ENCODE measurements around the gene SAPCD1. TPM values are rescaled to one million over a fixed set of nuclear protein-coding genes. Genes with fewer than 3 reads are reported as not detected.

Gene SAPCD1
- total and polyA plus RNA-seq, 10 of the 15 experiments (the other 5 are each of a cell fraction or from before 2014, with no cell fraction given) = 1.6 to 13.0 (median 5.4) TPM

- TF ChIP-seq PBX3 (IDR thresholded peaks at IDR 0.05; ENCODE audit: insufficient replicate concordance, low read depth, low read length) (no peak), ZBED1 (IDR thresholded peaks at IDR 0.05; ENCODE audit: borderline replicate concordance) (no peak), RELB (IDR thresholded peaks at IDR 0.05; ENCODE audit: low read depth) (no peak), RCOR1 (conservative IDR thresholded peaks at IDR 0.05; ENCODE audit: low read depth, low read length) (no peak), STAT3 (IDR thresholded peaks at IDR 0.05; ENCODE audit: low read depth, low read length) (no peak), TCF12 (IDR thresholded peaks at IDR 0.05; ENCODE audit: low read depth, low read length) (no peak), CHD4 (IDR thresholded peaks at IDR 0.05) (no peak), NFIC (IDR thresholded peaks at IDR 0.05; ENCODE audit: low read depth, low read length) (no peak), ZBTB40 (IDR thresholded peaks at IDR 0.05; ENCODE audit: borderline replicate concordance) (no peak)
These were observed 13.4 kb downstream of the SAPCD1 start (continued) for GRCh38 chr6:31775633-31776484.

Data from GM12878 (cell line).